H9 (cell line): ENCODE measurements around the gene YEATS2. TPM values are rescaled to one million over a fixed set of nuclear protein-coding genes. Genes with fewer than 3 reads are reported as not detected.
"Not testable (repeated sequence)": the region's sequence is repeated elsewhere in the genome, so short reads cannot be mapped to it uniquely, and the experiment has no call there.

Source experiments
- DNase-seq: peaks from one replicate; pipeline ENCODE4 v3.0.0-alpha.2; 2017
- H2AFZ ChIP-seq: one replicate; pipeline ENCODE4 v1.6.1; 2013; ENCODE audit warnings: mild to moderate bottlenecking, low read length, control low read depth, moderate library complexity
- H2AK5ac ChIP-seq: 2 replicates; pipeline ENCODE4 v1.6.1; 2013; ENCODE audit warnings: low read length, control low read depth, mixed read lengths; ENCODE audit not compliant: insufficient read length
- H2BK120ac ChIP-seq: one replicate; pipeline ENCODE4 v1.6.1; 2013; ENCODE audit warnings: low read depth, mild to moderate bottlenecking, low read length, control low read depth, inconsistent platforms; ENCODE audit not compliant: poor library complexity, severe bottlenecking
- H2BK12ac ChIP-seq: 2 replicates; pipeline ENCODE4 v1.6.1; 2013; ENCODE audit warnings: low read length, control low read depth, mixed read lengths, low read depth; ENCODE audit not compliant: insufficient read length
- H2BK15ac ChIP-seq: 2 replicates; pipeline ENCODE4 v1.6.1; 2013; ENCODE audit warnings: low read depth, low read length, control low read depth
- H2BK20ac ChIP-seq: one replicate; pipeline ENCODE4 v1.6.1; 2013; ENCODE audit warnings: low read depth, mild to moderate bottlenecking, low read length, control low read depth, inconsistent platforms; ENCODE audit not compliant: poor library complexity, severe bottlenecking
- H2BK5ac ChIP-seq: 2 replicates; pipeline ENCODE4 v1.6.1; 2013; ENCODE audit warnings: low read length, control low read depth, mixed read lengths; ENCODE audit not compliant: insufficient read length
- H3K14ac ChIP-seq: 2 replicates; pipeline ENCODE4 v1.6.1; 2013; ENCODE audit warnings: low read length, control low read depth; ENCODE audit not compliant: insufficient read depth
- H3K18ac ChIP-seq: 2 replicates; pipeline ENCODE4 v1.6.1; 2013; ENCODE audit warnings: low read depth, mild to moderate bottlenecking, mixed read lengths, low read length, control low read depth; ENCODE audit not compliant: insufficient read length
- H3K23ac ChIP-seq: 2 replicates; pipeline ENCODE4 v1.6.1; 2013; ENCODE audit warnings: low read length, control low read depth, mixed read lengths, low read depth; ENCODE audit not compliant: insufficient read length
- H3K23me2 ChIP-seq: 2 replicates; pipeline ENCODE4 v1.6.1; 2013; ENCODE audit warnings: low read depth, mild to moderate bottlenecking, mixed read lengths, low read length, control low read depth; ENCODE audit not compliant: insufficient read length, poor library complexity, severe bottlenecking
- H3K27ac ChIP-seq: 2 replicates; pipeline ENCODE4 v1.5.1; 2013; ENCODE audit warnings: low read length, control low read depth, mixed read lengths, low read depth; ENCODE audit not compliant: insufficient read length
- H3K27me3 ChIP-seq: 2 replicates; pipeline ENCODE4 v1.6.1; 2013; ENCODE audit warnings: low read length, control low read depth, inconsistent platforms; ENCODE audit not compliant: insufficient read depth
- H3K4ac ChIP-seq: 2 replicates; pipeline ENCODE4 v1.6.1; 2013; ENCODE audit warnings: low read depth, mild to moderate bottlenecking, control low read depth, inconsistent platforms, low read length, moderate library complexity
- H3K4me1 ChIP-seq: 2 replicates; pipeline ENCODE4 v1.6.1; 2013; ENCODE audit warnings: low read length, control low read depth, inconsistent platforms; ENCODE audit not compliant: insufficient read depth
- H3K4me2 ChIP-seq: 2 replicates; pipeline ENCODE4 v1.6.1; 2013; ENCODE audit warnings: low read length, control low read depth, mixed read lengths; ENCODE audit not compliant: insufficient read length, insufficient read depth
- H3K56ac ChIP-seq: 2 replicates; pipeline ENCODE4 v1.6.1; 2013; ENCODE audit warnings: low read depth, mild to moderate bottlenecking, mixed read lengths, low read length, control low read depth; ENCODE audit not compliant: insufficient read length
- H3K79me1 ChIP-seq: 2 replicates; pipeline ENCODE4 v1.6.1; 2013; ENCODE audit warnings: low read depth, mild to moderate bottlenecking, moderate library complexity, low read length, control low read depth, inconsistent platforms; ENCODE audit not compliant: insufficient read depth, poor library complexity, severe bottlenecking
- H3K79me2 ChIP-seq: 2 replicates; pipeline ENCODE4 v1.6.1; 2013; ENCODE audit warnings: low read length, control low read depth, inconsistent platforms; ENCODE audit not compliant: insufficient read depth
- H3K9ac ChIP-seq: 2 replicates; pipeline ENCODE4 v1.6.1; 2013; ENCODE audit warnings: low read length, control low read depth, mixed read lengths; ENCODE audit not compliant: insufficient read length; ENCODE audit errors: extremely low read depth
- H3K9me3 ChIP-seq: one replicate; pipeline ENCODE4 v1.6.1; 2013; ENCODE audit warnings: low read depth, low read length, inconsistent platforms; ENCODE audit not compliant: control insufficient read depth
- H3T11ph ChIP-seq: one replicate; pipeline ENCODE4 v1.6.1; 2013; ENCODE audit warnings: mild to moderate bottlenecking, low read length, control low read depth, inconsistent platforms
- H4K20me1 ChIP-seq: one replicate; pipeline ENCODE4 v1.6.1; 2013; ENCODE audit not compliant: control insufficient read depth, insufficient read length, insufficient read depth
- H4K5ac ChIP-seq: 2 replicates; pipeline ENCODE4 v1.6.1; 2013; ENCODE audit warnings: low read depth, mild to moderate bottlenecking, mixed read lengths, low read length, control low read depth; ENCODE audit not compliant: insufficient read length
- H4K8ac ChIP-seq: replicated peaks from 2 replicates; pipeline ENCODE4 v1.6.1; 2013; ENCODE audit warnings: low read length, control low read depth, mixed read lengths, low read depth; ENCODE audit not compliant: insufficient read length
- H4K91ac ChIP-seq: 2 replicates; pipeline ENCODE4 v1.6.1; 2013; ENCODE audit warnings: low read depth, mild to moderate bottlenecking, moderate library complexity, mixed read lengths, low read length, control low read depth; ENCODE audit not compliant: insufficient read length
- H3K27ac Mint-ChIP-seq, 3 experiments: 2 replicates in 2 of 3; 3 replicates in 1 of 3; pipeline ENCODE4 v1.8.0; 2020 to 2021; ENCODE audit warnings: mixed read lengths in 3 of 3, mild to moderate bottlenecking in 1 of 3, moderate library complexity in 1 of 3
- H3K27me3 Mint-ChIP-seq: 2 replicates; pipeline ENCODE4 v1.8.0; 2021; ENCODE audit warnings: low read depth, mild to moderate bottlenecking, moderate library complexity, mixed read lengths
- H3K36me3 Mint-ChIP-seq, 3 experiments: 2 replicates in 2 of 3; 3 replicates in 1 of 3; pipeline ENCODE4 v1.8.0; 2020 to 2021; ENCODE audit warnings: low read depth in 3 of 3, mixed read lengths in 3 of 3; ENCODE audit not compliant: insufficient read depth in 1 of 3
- H3K4me1 Mint-ChIP-seq, 2 experiments: 2 replicates each; pipeline ENCODE4 v1.8.0; 2020; ENCODE audit warnings: mixed read lengths in 2 of 2
- H3K4me3 Mint-ChIP-seq, 2 experiments: 2 replicates in 1 of 2; 3 replicates in 1 of 2; pipeline ENCODE4 v1.8.0; 2020 to 2021; ENCODE audit warnings: mild to moderate bottlenecking in 2 of 2, mixed read lengths in 2 of 2, moderate library complexity in 1 of 2
- H3K9me3 Mint-ChIP-seq, 2 experiments: 2 replicates in 1 of 2; 3 replicates in 1 of 2; pipeline ENCODE4 v1.8.0; 2020; ENCODE audit warnings: mild to moderate bottlenecking in 2 of 2, mixed read lengths in 2 of 2, moderate library complexity in 1 of 2
- WGBS: extraction: QIAGEN DNeasy Blood & Tissue Kit; methylation state at CpG from one replicate; pipeline ENCODE4 v1.1.7; 2013; ENCODE audit warnings: missing lambda C conversion rate, low lambda C conversion rate, mixed read lengths; ENCODE audit not compliant: insufficient read length; ENCODE audit errors: extremely low coverage; 5-methylcytosine and 5-hydroxymethylcytosine counted together
- total RNA-seq: library from RNA; stranded (reverse); gene quantifications from 2 replicates; pipeline ENCODE4 v1.2.1, GENCODE V29; 2021
- TF ChIP-seq, protein P1 (sequence below): fragments of 200-600 bp; sonication (generic); conservative IDR thresholded peaks from 3 replicates; pipeline ENCODE4 v1.8.0; 2021; ENCODE audit warnings: antibody characterized with exemption, mild to moderate bottlenecking

Gene YEATS2
- total RNA-seq, 1 experiment from 2014 or later = 40.3 TPM

DNA sequence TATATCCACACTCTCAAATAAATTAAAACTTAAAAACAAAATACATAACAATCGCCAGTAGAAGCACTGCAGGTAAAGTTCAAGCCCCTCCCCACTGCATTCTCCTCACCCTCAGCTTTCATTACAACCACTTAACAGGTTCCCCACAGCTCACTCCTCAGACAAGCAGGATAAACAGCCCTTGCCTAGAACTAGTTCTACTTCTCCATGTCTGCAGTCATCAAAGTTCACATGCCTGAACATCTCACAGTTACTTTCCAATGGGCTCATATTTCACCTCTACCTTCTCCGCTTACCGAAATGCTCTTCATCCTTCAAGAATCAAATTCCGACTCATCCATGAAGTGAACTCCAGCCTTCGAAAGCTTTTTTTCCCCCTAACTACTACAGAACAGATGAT lies 4.1 kb downstream of the YEATS2 start:
- H3K36me3 Mint-ChIP-seq = peaks cover 5 to 20% (median 8%) of the 10 kb centered on the region in 3 experiments; a peak in 6 of 7 replicates
- Histone ChIP-seq H3K14ac (no peak overlapping the region), H2BK15ac (no peak overlapping the region), H3K79me1 (no peaks in the 10 kb centered on the region), H3K4me2 (no peak overlapping the region), H2BK12ac (no peak overlapping the region), H3K18ac (no peak overlapping the region), H3K4ac (no peak overlapping the region), H4K5ac (no peak overlapping the region), H4K91ac (no peak overlapping the region), H2BK120ac (no peak overlapping the region), H2AFZ (no peak overlapping the region), H3K23me2 (peaks cover 8% of the 10 kb centered on the region), H3K23ac (no peak overlapping the region), H3K56ac (no peak overlapping the region), H2BK20ac (no peak overlapping the region), H3K79me2 (peaks cover 59% of the 10 kb centered on the region; the same call in 1 of the 2 replicates), H3T11ph (no peak overlapping the region), H3K27ac (no peak overlapping the region), H3K4me1 (peaks cover 3% of the 10 kb centered on the region; the same call in 1 of the 2 replicates), H4K8ac (no peak overlapping the region), H4K20me1 (no peaks in the 10 kb centered on the region), H2AK5ac (no peak overlapping the region), H2BK5ac (no peak overlapping the region), H3K27me3 (no peaks in the 10 kb centered on the region), H3K9me3 (no peaks in the 10 kb centered on the region), H3K9ac (no peak overlapping the region)
- H3K9me3 Mint-ChIP-seq = no peaks in the 10 kb centered on the region
- H3K4me3 Mint-ChIP-seq = peak overlapping the region; percentile 1 to 22; a peak in 4 of 5 replicates
- H3K27me3 Mint-ChIP-seq = no peaks in the 10 kb centered on the region
- no CpG with 5 or more reads among the region's 5 CpGs for WGBS
- TF ChIP-seq, protein P1, sequence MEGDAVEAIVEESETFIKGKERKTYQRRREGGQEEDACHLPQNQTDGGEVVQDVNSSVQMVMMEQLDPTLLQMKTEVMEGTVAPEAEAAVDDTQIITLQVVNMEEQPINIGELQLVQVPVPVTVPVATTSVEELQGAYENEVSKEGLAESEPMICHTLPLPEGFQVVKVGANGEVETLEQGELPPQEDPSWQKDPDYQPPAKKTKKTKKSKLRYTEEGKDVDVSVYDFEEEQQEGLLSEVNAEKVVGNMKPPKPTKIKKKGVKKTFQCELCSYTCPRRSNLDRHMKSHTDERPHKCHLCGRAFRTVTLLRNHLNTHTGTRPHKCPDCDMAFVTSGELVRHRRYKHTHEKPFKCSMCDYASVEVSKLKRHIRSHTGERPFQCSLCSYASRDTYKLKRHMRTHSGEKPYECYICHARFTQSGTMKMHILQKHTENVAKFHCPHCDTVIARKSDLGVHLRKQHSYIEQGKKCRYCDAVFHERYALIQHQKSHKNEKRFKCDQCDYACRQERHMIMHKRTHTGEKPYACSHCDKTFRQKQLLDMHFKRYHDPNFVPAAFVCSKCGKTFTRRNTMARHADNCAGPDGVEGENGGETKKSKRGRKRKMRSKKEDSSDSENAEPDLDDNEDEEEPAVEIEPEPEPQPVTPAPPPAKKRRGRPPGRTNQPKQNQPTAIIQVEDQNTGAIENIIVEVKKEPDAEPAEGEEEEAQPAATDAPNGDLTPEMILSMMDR = no peak
- peaks cover 29 to 37% of the 10 kb centered on the region in 2 experiments for H3K4me1 Mint-ChIP-seq
- H3K27ac Mint-ChIP-seq = peak overlapping the region; percentile 5 to 39 (median 22); a peak in 6 of 7 replicates
- no peak for DNase-seq

DNA sequence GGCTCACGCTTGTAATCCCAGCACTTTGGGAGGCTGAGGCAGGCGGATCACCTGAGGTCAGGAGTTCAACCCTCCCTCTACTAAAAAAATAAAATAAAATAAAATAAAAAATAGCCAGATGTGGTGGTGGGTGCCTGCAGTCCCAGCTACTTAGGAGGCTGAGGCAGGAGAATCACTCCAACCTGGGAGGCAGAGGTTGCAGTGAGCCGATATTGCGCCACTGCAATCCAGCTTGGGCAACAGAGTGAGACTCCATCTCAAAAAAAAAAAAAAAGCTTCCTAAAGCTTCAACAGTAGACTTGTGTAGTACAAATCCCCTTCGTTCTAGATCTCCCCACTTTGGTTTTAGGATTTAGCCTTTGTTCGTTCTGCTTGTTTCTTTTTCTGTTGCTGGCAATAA lies 6.3 kb downstream of the YEATS2 start:
- not testable (repeated sequence) for H2BK15ac ChIP-seq

More for the DNA sequence above, 6.3 kb downstream of the YEATS2 start:
- not testable (repeated sequence) for H3K9me3 Mint-ChIP-seq, H3K56ac ChIP-seq, H3K23ac ChIP-seq, H3K27me3 ChIP-seq, H3K9ac ChIP-seq, H2BK12ac ChIP-seq, H2BK5ac ChIP-seq, H2BK120ac ChIP-seq, H3K4ac ChIP-seq, H4K91ac ChIP-seq, H3T11ph ChIP-seq, H3K4me2 ChIP-seq, DNase-seq, H3K14ac ChIP-seq, H2AFZ ChIP-seq, H2BK20ac ChIP-seq, H3K9me3 ChIP-seq, H3K4me3 Mint-ChIP-seq, H4K20me1 ChIP-seq, H2AK5ac ChIP-seq, H3K27me3 Mint-ChIP-seq, H4K8ac ChIP-seq, H3K18ac ChIP-seq, H3K23me2 ChIP-seq, H3K4me1 ChIP-seq, H3K79me1 ChIP-seq, H3K27ac ChIP-seq, H4K5ac ChIP-seq
- Mint-ChIP-seq H3K4me1 (peaks cover 29 to 32% of the 10 kb centered on the region in 2 experiments), H3K27ac (peak overlapping the region in 1 of 3 experiments; percentile 27; a peak in 2 of 7 replicates), H3K36me3 (peaks cover 5 to 20% (median 8%) of the 10 kb centered on the region in 3 experiments; a peak in 6 of 7 replicates)
- H3K79me2 ChIP-seq = peaks cover 61% of the 10 kb centered on the region; the same call in 1 of the 2 replicates
- no CpG with 5 or more reads among the region's 6 CpGs for WGBS
